Measurements from ENCODE around the gene FYB2. TPM values are rescaled to one million over a fixed set of nuclear protein-coding genes. Genes with fewer than 3 reads are reported as not detected.

The FYB2 gene
- total and polyA plus RNA-seq, 2 experiments from 2014 or later, result 15.5 to 18.6 TPM

DNA sequence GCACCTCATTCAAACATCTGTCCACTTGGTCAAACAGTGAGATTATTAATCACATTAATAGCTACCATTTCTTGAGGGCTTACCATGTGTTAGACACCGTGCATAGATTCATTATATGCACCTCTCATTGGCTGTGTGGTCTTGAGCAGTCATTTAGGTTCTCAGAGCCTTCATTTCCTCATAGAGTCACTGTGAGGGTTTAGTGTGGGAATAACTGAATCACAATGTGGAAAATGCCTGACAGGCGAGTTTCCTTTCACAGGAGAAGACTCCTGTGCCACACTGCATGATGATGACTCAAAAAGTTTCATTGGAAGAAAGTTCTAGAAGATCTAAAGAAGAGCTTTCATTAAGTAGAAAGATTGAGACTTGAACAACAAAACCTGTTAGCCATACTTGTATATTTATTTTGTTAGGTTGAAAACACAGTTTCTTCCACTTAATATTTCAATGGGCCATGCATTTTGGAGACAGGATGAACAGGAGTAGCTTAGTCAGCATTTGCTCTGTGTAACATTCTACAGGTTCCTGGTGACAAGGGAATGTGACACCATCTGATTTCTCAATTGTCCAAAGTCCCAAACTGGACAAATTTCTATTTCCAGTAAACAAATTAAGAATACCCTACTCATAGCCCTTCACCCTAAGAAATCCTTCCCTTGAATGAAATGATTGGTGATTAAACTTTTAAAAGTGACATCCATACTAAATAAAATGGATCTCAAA lies 45.7 kb downstream of the FYB2 start:
- Histone ChIP-seq H4K20me1 (ENCODE audit: insufficient read depth, poor library complexity, severe bottlenecking) (no peaks in the 10 kb centered on the region), H3K27me3 (no peaks in the 10 kb centered on the region), H3K4me2 (no peak overlapping the region), H3K79me2 (no peaks in the 10 kb centered on the region), H2AFZ (no peak overlapping the region), H3K9me2 (replicated peaks; ENCODE audit: insufficient read depth) (no peaks in the 10 kb centered on the region), H3K9me3 (ENCODE audit: low read depth) (no peaks in the 10 kb centered on the region), H3K36me3 (replicated peaks; ENCODE audit: insufficient read depth, low read depth) (no peaks in the 10 kb centered on the region), H3K4me3 (no peak overlapping the region), H3K4me1 (ENCODE audit: insufficient read depth) (no peaks in the 10 kb centered on the region), H3K27ac (no peak overlapping the region)
- TF ChIP-seq EZH2phosphoT487 (IDR thresholded peaks at IDR 0.05; ENCODE audit: low read depth, severe bottlenecking, unreplicated experiment) (no peak), EZH2 (IDR thresholded peaks at IDR 0.05; ENCODE audit: borderline replicate concordance) (no peak)
- TF ChIP-seq, protein P1, sequence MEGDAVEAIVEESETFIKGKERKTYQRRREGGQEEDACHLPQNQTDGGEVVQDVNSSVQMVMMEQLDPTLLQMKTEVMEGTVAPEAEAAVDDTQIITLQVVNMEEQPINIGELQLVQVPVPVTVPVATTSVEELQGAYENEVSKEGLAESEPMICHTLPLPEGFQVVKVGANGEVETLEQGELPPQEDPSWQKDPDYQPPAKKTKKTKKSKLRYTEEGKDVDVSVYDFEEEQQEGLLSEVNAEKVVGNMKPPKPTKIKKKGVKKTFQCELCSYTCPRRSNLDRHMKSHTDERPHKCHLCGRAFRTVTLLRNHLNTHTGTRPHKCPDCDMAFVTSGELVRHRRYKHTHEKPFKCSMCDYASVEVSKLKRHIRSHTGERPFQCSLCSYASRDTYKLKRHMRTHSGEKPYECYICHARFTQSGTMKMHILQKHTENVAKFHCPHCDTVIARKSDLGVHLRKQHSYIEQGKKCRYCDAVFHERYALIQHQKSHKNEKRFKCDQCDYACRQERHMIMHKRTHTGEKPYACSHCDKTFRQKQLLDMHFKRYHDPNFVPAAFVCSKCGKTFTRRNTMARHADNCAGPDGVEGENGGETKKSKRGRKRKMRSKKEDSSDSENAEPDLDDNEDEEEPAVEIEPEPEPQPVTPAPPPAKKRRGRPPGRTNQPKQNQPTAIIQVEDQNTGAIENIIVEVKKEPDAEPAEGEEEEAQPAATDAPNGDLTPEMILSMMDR (IDR thresholded peaks at IDR 0.05; ENCODE audit: poor library complexity), result no peak
- 93% methylated on average over 2 of the region's 2 CpGs for WGBS (ENCODE audit: low lambda C conversion rate, missing lambda C conversion rate)
- no peak for DNase-seq (ENCODE audit: low spot score)

DNA sequence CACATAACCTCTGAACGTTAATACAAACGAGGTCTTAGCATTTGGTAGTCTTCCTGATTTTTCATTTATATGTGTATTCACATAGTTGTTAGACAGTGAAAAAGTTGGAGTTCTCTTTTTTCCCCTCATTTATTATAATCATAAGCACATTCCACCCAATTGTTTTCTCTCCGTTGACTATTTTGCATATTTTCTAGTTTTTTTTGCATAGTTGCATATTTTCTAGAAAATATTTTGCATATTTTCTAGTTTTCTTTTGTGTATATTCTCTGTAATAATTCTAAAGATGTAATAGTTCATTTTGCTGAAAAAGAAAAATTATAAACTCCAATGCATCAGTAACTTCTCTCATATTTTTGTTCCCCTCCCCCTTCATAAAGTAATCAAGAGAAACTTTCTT lies 47.5 kb downstream of the FYB2 start:
- Histone ChIP-seq H3K9me3 (ENCODE audit: low read depth) (no peaks in the 10 kb centered on the region), H3K36me3 (replicated peaks; ENCODE audit: insufficient read depth, low read depth) (no peaks in the 10 kb centered on the region), H3K27me3 (no peaks in the 10 kb centered on the region), H3K4me2 (no peak overlapping the region), H3K27ac (no peak overlapping the region), H3K4me3 (no peak overlapping the region), H3K9me2 (replicated peaks; ENCODE audit: insufficient read depth) (no peaks in the 10 kb centered on the region), H4K20me1 (ENCODE audit: insufficient read depth, poor library complexity, severe bottlenecking) (no peaks in the 10 kb centered on the region), H3K4me1 (ENCODE audit: insufficient read depth) (no peaks in the 10 kb centered on the region), H2AFZ (no peak overlapping the region), H3K79me2 (no peaks in the 10 kb centered on the region)
- WGBS (ENCODE audit: low lambda C conversion rate, missing lambda C conversion rate), result 92% methylated on average over 3 of the region's 3 CpGs
- no peak for DNase-seq (ENCODE audit: low spot score)
- TF ChIP-seq, protein P1 (IDR thresholded peaks at IDR 0.05; ENCODE audit: poor library complexity), result no peak
- TF ChIP-seq EZH2phosphoT487 (IDR thresholded peaks at IDR 0.05; ENCODE audit: low read depth, severe bottlenecking, unreplicated experiment) (no peak), EZH2 (IDR thresholded peaks at IDR 0.05; ENCODE audit: borderline replicate concordance) (no peak)

DNA sequence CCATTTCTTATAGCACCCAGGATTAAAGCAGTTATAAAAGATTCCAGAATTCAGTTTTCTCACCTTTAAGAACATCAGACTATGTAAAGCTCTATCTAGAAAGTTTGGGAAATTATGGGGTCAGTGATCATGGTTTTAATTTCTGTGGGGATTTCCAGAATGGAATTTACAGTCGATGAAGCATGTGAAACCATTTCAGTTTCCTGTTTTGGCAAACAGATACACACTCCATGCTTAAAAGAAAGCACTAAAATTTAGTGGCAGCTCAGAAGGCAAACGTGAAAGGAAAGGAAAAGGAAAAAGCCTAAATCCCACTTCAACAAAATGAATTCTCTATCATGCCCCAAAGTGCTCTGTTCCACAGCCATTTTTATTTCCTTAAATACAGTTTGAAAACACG lies 60.4 kb downstream of the FYB2 start:
- no peaks in the 10 kb centered on the region for H3K36me3 ChIP-seq (replicated peaks; ENCODE audit: insufficient read depth, low read depth)
- H3K79me2 ChIP-seq, result no peaks in the 10 kb centered on the region
- no peaks in the 10 kb centered on the region for H3K4me1 ChIP-seq (ENCODE audit: insufficient read depth)
- H2AFZ ChIP-seq, result peak overlapping the region; percentile 9
- H3K4me3 ChIP-seq, result no peak overlapping the region
- H3K27ac ChIP-seq, result no peak overlapping the region
- no peaks in the 10 kb centered on the region for H4K20me1 ChIP-seq (ENCODE audit: insufficient read depth, poor library complexity, severe bottlenecking)
- TF ChIP-seq EZH2 (IDR thresholded peaks at IDR 0.05; ENCODE audit: borderline replicate concordance), result no peak
- no peak for TF ChIP-seq EZH2phosphoT487 (IDR thresholded peaks at IDR 0.05; ENCODE audit: low read depth, severe bottlenecking, unreplicated experiment)
- TF ChIP-seq, protein P1 (IDR thresholded peaks at IDR 0.05; ENCODE audit: poor library complexity), result no peak
- no peaks in the 10 kb centered on the region for H3K27me3 ChIP-seq
- no peak overlapping the region for H3K4me2 ChIP-seq
- H3K9me2 ChIP-seq (replicated peaks; ENCODE audit: insufficient read depth), result no peaks in the 10 kb centered on the region
- DNase-seq (ENCODE audit: low spot score), result no peak
- no peaks in the 10 kb centered on the region for H3K9me3 ChIP-seq (ENCODE audit: low read depth)
- 59% methylated on average over 3 of the region's 3 CpGs for WGBS (ENCODE audit: low lambda C conversion rate, missing lambda C conversion rate)
